ENCODE measurements around the gene SERPINB3. TPM values are rescaled to one million over a fixed set of nuclear protein-coding genes. Genes with fewer than 3 reads are reported as not detected.

SERPINB3 gene
- total RNA-seq, 1 donor from 2014 or later = not detected

GRCh38 chr18:63684718-63685117 lies 23.0 kb upstream of the SERPINB3 start:
- no peak for DNase-seq (ENCODE audit: low spot score)
- H3K4me1 Mint-ChIP-seq (ENCODE audit: unreplicated experiment) = no peaks in the 10 kb centered on the region
- peaks cover 5% of the 10 kb centered on the region for H3K9me3 Mint-ChIP-seq (ENCODE audit: unreplicated experiment)
- peaks cover 2% of the 10 kb centered on the region for H3K27me3 Mint-ChIP-seq (ENCODE audit: unreplicated experiment)
- no peak overlapping the region for H3K4me3 Mint-ChIP-seq (ENCODE audit: unreplicated experiment)
- H3K36me3 Mint-ChIP-seq (ENCODE audit: low read depth, unreplicated experiment) = no peaks in the 10 kb centered on the region
- H3K27ac Mint-ChIP-seq (ENCODE audit: unreplicated experiment) = no peak overlapping the region
- TF ChIP-seq CTCF (IDR thresholded peaks at IDR 0.05; ENCODE audit: unreplicated experiment) = no peak

GRCh38 chr18:63683890-63684289 lies 22.2 kb upstream of the SERPINB3 start:
- Mint-ChIP-seq H3K4me1 (ENCODE audit: unreplicated experiment) (no peaks in the 10 kb centered on the region), H3K27ac (ENCODE audit: unreplicated experiment) (no peak overlapping the region), H3K4me3 (ENCODE audit: unreplicated experiment) (no peak overlapping the region)

GRCh38 chr18:63683152-63683551 lies 21.5 kb upstream of the SERPINB3 start:
- no peak overlapping the region for H3K4me3 Mint-ChIP-seq (ENCODE audit: unreplicated experiment)
- no peak for DNase-seq (ENCODE audit: low spot score)
- no peaks in the 10 kb centered on the region for H3K4me1 Mint-ChIP-seq (ENCODE audit: unreplicated experiment)
- H3K9me3 Mint-ChIP-seq (ENCODE audit: unreplicated experiment) = peaks cover 5% of the 10 kb centered on the region
- H3K27me3 Mint-ChIP-seq (ENCODE audit: unreplicated experiment) = peaks cover 2% of the 10 kb centered on the region
- no peak overlapping the region for H3K27ac Mint-ChIP-seq (ENCODE audit: unreplicated experiment)
- no peaks in the 10 kb centered on the region for H3K36me3 Mint-ChIP-seq (ENCODE audit: low read depth, unreplicated experiment)
- no peak for TF ChIP-seq CTCF (IDR thresholded peaks at IDR 0.05; ENCODE audit: unreplicated experiment)

More at GRCh38 chr18:63683890-63684289, 22.2 kb upstream of the SERPINB3 start:
- TF ChIP-seq CTCF (IDR thresholded peaks at IDR 0.05; ENCODE audit: unreplicated experiment) = no peak
- no peak for DNase-seq (ENCODE audit: low spot score)
- Mint-ChIP-seq H3K9me3 (ENCODE audit: unreplicated experiment) (peaks cover 5% of the 10 kb centered on the region), H3K36me3 (ENCODE audit: low read depth, unreplicated experiment) (no peaks in the 10 kb centered on the region), H3K27me3 (ENCODE audit: unreplicated experiment) (peaks cover 2% of the 10 kb centered on the region)

- no peak for DNase-seq (ENCODE audit: low spot score)
- Mint-ChIP-seq H3K27me3 (ENCODE audit: unreplicated experiment) (peaks cover 2% of the 10 kb centered on the region), H3K4me1 (ENCODE audit: unreplicated experiment) (no peaks in the 10 kb centered on the region), H3K27ac (ENCODE audit: unreplicated experiment) (no peak overlapping the region), H3K36me3 (ENCODE audit: low read depth, unreplicated experiment) (no peaks in the 10 kb centered on the region), H3K9me3 (ENCODE audit: unreplicated experiment) (peaks cover 5% of the 10 kb centered on the region), H3K4me3 (ENCODE audit: unreplicated experiment) (no peak overlapping the region)
- no peak for TF ChIP-seq CTCF (IDR thresholded peaks at IDR 0.05; ENCODE audit: unreplicated experiment)
These were observed 20.0 kb upstream of the SERPINB3 start for GRCh38 chr18:63681449-63682340.
